Activated CD4-positive, CD25-positive, alpha-beta regulatory T cell treated with anti-CD3 and anti-CD28 coated beads, Interleukin-2, amount 50 U/mL, for 24 hours (primary cell): ENCODE measurements around the gene PLXNC1.
A peak's percentile ranks its signal among the peaks of the same experiment; 100 is the strongest.

Experiments used
- ATAC-seq, 2 donors: fragments of 150-1000 bp; cut with Tn5 transposase; one replicate each; pipeline ENCODE4 v1.10.0; 2021; ENCODE audit warnings: mild to moderate bottlenecking in 1 of 2, moderate library complexity in 1 of 2

PLXNC1 gene

GRCh38 chr12:94147991-94148738 lies at the start of gene PLXNC1:
TSS of gene PLXNC1 (plus strand) at chr12:94148577. CDS start at chr12:94148972, 395 bp downstream.
- ATAC-seq = peak; percentile 63 to 64

GRCh38 chr12:94099191-94099590 lies 49.2 kb upstream of the PLXNC1 start:
- no peak for ATAC-seq

GRCh38 chr12:94099632-94100031 lies 48.7 kb upstream of the PLXNC1 start:
- no peak for ATAC-seq

- peak; percentile 32 to 42 for ATAC-seq
Measured at GRCh38 chr12:94100211-94100627, 48.2 kb upstream of the PLXNC1 start.

GRCh38 chr12:94100990-94101737 lies 47.2 kb upstream of the PLXNC1 start:
- ATAC-seq = peak; percentile 71 to 81

DNA sequence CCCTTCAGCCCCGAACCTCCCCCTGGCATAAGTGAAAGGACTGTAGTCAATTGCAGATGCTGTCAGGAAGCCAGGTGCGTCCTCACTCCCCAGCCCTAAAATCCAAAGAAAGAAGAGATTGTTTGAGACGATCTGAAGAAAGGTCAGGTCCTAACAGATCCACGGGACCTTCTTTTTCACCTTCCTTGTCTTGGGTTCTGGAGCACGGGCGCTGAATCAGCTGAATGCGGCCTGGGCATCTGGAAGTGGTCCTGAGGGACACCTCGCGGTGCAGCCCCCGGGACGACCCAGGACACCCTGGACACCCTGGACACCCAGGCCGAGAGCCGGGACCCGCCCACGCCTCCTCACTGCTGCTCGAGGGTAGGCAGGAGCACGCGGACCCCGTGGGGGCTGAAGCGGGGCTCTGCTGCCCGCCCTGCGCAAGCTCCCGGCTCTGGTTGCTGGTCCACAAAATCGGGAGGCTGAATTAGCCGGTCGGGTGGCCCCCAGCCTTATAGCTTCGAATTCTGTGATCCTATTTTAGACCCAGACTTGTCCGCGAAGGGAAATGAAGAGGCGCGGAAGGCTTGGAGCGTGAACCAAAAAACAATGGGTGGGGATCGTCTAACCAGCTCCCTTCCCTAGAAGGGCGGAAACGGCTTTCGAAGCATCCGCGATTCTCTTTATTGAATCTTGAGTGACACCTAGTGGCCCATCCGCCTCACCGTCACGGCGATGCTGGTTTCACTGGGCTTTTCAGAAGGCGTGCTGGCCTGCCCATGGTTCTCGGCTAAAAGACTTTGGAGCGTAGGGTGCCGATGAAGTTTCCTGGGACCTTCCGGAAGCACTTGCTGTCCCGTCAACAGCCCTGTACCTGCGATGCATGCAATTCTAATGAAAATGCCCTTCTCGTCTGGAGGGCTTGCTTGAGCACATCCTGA lies 46.4 kb upstream of the PLXNC1 start:
- ATAC-seq = peak; percentile 79 to 82

- ATAC-seq = no peak
Measured at GRCh38 chr12:94103986-94104385, 44.4 kb upstream of the PLXNC1 start.

DNA sequence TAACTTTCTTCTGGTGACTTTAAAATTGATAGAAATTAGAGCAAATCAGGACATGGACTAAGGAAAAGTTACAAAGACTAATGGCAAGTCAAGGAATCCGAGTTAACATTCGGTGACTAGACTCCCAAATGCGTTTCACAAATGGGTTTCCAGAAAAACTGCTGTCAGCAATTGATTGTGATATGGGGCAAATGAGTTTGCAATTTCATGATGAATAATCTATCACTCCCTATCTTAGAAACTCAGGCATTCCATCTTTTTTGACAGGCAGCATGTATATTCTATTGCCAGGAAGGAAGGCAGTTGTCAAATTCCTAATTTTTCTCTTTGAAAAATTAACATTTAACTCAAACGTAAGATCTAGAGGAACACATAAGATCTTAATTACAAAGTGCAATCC lies 40.5 kb upstream of the PLXNC1 start:
- ATAC-seq = no peak

- ATAC-seq = peak; percentile 87
Measured at GRCh38 chr12:94109160-94109559, 39.2 kb upstream of the PLXNC1 start.

DNA sequence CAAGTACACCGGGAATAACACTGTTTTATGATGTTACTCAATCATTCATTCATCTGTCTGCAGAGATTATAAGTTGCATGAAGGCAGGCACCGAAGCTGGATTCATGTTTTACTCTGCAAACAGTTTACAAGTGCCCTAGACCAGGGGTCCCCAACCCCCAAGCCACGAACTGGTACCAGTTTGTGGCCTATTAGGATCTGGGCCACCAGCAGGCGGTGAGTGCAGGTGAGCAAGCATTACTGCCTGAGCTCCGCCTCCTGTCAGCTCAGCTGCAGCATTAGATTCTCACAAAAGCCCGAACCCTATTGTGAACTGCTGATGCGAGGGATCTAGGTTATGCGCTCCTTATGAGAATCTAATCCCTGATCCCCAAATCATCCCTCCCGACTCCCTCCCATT lies 38.1 kb upstream of the PLXNC1 start:
- no peak for ATAC-seq

DNA sequence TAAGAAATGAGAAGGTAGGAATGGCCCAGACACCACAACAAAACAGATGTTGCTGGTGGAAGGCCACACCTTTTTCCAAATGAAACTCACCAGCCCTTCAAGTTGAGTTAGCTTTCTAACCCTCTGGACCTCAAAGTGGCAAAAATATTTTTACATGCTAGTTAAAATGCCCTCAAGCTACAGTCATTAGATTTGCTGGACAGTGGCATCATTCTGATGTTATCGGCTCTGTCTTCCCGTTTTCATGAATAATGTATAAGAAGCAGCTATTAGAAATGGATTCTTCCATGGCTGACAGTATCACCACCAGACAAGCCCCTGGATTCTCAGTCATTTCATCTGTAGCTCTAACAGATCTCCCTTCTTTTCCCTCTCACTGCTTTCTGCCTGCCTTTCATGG lies 37.1 kb upstream of the PLXNC1 start:
- ATAC-seq = no peak

DNA sequence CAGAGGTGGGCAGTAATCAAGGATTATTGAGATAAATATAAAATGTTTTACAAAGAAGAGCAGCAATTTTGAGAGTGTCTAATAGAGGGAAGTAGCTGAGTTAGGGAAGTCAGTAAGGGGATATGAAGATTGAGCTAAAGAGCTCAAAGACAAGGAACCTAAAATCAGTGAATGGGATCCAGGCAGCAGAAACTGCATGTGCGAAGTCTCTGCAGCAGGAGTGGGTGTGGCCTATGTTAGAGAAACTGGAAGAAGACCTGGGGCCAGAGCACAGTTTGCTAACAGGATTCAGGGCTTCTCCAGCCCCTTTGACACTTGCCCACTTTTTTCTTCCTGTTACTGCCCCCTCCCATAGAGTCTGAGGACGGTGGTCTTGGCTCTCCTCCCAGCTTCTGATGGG lies 36.3 kb upstream of the PLXNC1 start:
- no peak for ATAC-seq

GRCh38 chr12:94114166-94114565 lies 34.2 kb upstream of the PLXNC1 start:
- no peak for ATAC-seq

GRCh38 chr12:94116191-94116590 lies 32.2 kb upstream of the PLXNC1 start:
- ATAC-seq = no peak

GRCh38 chr12:94121886-94122285 lies 26.5 kb upstream of the PLXNC1 start:
- no peak for ATAC-seq

DNA sequence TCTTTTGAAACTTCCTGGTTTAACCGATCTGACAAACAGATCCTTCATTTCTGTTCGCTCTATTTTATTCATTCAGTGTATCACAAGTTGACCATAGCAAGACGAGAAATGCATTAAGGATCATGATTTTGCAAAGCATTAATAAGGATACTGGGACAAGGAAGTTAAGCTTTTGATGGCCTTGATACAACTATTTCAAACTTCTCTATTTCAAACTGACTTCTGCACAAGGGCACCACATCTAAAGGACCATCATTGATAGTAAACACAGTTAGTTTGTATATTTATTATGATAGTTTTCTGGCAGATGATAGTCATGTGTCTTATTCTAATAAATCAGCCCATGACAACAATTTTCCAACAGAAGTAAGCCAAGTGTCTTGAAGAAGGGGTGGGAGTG lies 25.8 kb upstream of the PLXNC1 start:
- no peak for ATAC-seq

- no peak for ATAC-seq
Measured at GRCh38 chr12:94123127-94123526, 25.2 kb upstream of the PLXNC1 start.

DNA sequence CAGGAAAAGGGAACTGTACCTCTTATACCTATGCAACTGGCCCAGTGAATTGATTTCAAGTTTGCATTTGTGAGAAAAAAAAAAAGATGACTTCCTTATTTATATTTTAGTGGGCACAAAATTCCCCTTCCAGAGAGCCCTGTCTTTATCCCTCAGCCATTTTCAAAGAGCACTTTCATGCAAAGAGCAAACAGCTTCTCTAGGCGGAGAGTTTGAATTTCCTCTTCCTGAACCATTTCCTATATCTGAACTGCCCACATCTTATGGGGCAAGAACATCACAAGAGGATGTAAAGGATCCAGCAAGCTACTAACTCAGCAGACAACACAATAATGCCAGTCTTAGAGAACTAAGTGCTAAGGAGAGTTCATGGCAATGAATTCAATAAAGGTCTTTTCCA lies 22.3 kb upstream of the PLXNC1 start:
- no peak for ATAC-seq

DNA sequence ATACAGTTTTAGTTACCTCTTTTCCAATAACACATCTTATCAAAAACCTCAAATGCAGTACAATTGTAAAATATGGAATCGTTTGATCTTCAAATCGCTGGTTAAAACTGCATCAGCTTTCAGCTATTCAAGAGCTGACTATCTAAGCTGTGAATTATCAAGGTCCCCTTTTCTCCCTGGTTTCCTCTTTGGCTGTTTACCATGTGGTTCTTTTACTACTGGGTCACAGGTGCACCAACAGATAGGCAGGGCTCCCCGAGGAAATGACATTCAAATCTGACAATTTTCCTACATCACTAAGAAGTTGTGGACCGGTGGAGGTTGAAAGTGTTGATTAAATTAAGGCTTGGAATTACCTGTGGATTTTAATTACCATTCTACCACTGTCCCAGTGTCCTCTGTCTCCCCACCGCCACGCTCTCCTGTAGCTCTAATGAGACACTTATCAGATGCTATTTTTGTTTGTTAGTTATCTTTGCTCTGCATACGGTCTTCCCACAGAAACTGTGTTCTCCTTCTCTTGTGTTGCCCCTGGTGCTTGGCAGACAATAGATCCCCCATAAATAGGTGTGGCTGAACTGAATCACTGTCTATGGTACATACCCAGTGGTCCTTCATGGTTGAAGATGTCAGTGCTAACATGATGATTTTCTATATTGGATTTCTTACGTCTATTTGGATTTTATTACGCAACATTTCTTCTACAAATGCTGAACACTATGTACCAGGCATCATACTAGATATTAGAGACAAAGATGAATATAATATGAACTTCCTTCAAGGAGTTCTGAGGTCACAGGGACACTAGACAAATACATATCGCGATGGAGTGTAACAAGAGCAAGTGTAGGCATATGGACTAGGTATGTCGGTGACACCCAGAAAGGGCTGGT lies 20.9 kb upstream of the PLXNC1 start:
- no peak for ATAC-seq

DNA sequence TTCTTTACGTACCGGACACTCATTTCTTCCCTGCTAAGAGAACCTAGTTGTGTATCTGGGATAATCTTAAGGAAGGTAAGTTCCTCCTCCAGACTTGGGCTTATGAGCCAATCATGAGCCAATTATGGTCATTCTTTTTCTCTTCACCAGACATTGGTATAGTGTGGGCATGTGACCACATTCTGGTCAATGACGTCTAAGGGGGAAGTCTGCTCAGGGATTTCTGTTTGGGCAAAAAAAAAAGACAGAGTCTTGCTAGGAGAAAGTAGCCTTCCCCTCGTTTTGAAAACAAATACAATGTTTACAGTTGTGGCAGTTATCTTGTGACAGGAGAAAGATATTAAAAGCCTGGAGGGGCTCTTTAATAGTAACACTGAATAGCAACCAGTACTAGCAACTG lies 20.1 kb upstream of the PLXNC1 start:
- ATAC-seq = no peak

DNA sequence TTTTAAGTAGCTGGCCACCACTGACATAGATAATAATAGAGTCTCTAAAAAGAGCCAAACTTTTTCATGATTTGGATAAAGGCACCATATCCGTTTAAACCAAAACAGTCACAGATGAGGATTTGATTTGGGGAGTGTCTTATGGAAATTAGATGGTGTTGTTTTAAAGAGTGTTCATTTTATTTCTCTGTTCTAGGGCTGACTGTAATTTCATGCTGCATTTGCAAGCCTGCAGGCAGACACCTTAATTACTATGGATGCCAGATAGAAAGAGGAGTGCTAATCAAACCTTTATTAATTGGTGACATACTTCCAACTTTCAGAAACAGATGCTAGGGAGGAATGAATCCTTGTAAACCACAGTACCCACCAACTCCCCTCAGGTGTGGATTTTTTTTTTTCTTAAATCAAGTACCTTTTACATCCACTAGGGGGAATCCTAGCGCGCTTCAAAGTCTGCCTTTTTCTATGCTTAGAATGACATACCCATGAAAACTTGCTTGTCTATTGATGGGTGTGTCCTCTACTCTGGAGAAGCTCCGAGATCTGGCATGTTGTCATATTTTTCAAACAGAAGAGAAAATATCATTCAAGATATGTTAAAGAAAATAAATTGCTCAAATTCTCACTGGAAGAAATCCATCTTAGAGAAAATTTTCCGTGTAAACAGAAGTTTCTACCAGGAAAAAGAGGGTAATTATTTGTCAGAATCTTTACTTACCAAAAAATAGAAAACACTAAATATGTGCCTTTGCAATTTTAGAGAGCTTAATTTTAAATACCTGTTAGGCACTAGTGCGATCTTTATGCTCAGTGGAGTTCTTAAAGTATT lies 14.2 kb upstream of the PLXNC1 start:
- ATAC-seq = peak; percentile 67 to 82
